ENCODE results near the gene RALY.

DNA sequence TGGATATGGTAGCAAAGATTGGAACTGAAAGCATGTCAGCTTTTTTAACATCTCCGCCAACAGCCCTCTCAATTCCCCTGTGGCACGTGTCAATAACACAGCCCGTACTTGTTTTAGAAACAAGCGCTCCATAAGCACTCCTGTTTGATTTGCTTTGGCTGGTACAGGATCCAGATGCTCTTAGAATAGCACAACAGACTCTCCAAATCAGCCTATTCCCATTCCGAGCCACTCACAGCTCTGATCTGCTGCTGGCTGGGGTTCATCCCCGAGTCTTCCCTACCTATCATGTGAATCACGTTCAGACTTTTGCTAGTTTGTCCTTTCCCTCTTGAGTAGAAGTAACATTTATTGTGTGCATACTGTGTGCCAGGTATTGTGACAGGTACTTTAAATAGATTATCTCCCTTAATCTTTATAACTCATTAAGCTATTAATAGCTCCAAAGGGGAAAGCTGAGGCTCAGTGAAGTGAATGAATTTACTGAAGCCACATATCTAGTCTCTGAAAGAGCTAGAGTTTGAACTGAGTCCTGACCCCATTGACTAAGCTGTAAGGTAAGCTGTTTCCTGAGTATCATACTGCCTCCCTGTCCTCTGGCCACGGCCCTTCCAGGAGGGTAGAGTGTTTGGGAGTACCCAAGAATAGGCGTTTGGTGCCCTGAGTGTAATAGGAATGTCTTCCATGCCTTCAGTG is 46.7 kb downstream of the RALY start:
- TF ChIP-seq, protein P1, sequence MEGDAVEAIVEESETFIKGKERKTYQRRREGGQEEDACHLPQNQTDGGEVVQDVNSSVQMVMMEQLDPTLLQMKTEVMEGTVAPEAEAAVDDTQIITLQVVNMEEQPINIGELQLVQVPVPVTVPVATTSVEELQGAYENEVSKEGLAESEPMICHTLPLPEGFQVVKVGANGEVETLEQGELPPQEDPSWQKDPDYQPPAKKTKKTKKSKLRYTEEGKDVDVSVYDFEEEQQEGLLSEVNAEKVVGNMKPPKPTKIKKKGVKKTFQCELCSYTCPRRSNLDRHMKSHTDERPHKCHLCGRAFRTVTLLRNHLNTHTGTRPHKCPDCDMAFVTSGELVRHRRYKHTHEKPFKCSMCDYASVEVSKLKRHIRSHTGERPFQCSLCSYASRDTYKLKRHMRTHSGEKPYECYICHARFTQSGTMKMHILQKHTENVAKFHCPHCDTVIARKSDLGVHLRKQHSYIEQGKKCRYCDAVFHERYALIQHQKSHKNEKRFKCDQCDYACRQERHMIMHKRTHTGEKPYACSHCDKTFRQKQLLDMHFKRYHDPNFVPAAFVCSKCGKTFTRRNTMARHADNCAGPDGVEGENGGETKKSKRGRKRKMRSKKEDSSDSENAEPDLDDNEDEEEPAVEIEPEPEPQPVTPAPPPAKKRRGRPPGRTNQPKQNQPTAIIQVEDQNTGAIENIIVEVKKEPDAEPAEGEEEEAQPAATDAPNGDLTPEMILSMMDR (IDR thresholded peaks at IDR 0.05), result no peak
- TF ChIP-seq EP300 (IDR thresholded peaks at IDR 0.05), result no peak
- no peak for TF ChIP-seq POLR2A (IDR thresholded peaks at IDR 0.05)

Measured in ovary (tissue), 3 donors.